ENCODE measurements around the gene ATP2B2.

The ATP2B2 gene

GRCh38 chr3:10474275-10474646 is 31.1 kb downstream of the ATP2B2 start:
- TF ChIP-seq CTCF (IDR thresholded peaks at IDR 0.05; ENCODE audit: low read depth, low read length, missing control alignments), result no peak
- no peak for DNase-seq (ENCODE audit: low read depth)
- H3K4me3 ChIP-seq (ENCODE audit: low read depth, low read length), result no peak overlapping the region

GRCh38 chr3:10473581-10474274 is 31.7 kb downstream of the ATP2B2 start:
- no peak for TF ChIP-seq CTCF (IDR thresholded peaks at IDR 0.05; ENCODE audit: low read depth, low read length, missing control alignments)
- no peak for DNase-seq (ENCODE audit: low read depth)
- no peak overlapping the region for H3K4me3 ChIP-seq (ENCODE audit: low read depth, low read length)

DNA sequence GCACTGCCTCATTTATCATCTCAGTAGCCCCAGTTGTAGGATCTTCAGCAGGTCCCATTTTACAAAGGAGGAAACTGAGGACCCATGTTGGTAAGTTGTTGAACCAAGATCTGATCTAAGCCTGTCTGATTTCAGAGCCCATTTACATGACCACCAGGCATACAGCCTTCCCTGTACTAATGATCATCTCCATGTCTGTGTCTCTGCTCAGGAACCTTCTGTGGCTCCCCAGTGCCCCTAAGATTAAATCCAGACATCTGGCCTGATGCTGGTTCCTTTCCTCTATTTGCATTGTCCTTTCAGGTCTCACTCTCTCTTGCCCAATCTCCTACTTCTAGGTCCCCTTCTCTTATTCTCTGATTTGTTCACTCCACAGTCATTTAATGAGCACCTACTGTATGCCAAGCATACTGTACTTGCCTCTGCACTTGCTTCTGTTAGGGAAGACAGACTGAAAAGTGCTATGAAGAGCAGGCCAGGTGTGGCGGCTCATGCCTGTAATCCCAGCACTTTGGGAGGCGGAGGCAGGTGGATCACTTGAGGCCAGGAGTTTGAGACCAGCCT is 32.4 kb downstream of the ATP2B2 start:
- no peak overlapping the region for H3K4me3 ChIP-seq (ENCODE audit: low read depth, low read length)
- no peak for TF ChIP-seq CTCF (IDR thresholded peaks at IDR 0.05; ENCODE audit: low read depth, low read length, missing control alignments)
- DNase-seq (ENCODE audit: low read depth), result no peak

DNA sequence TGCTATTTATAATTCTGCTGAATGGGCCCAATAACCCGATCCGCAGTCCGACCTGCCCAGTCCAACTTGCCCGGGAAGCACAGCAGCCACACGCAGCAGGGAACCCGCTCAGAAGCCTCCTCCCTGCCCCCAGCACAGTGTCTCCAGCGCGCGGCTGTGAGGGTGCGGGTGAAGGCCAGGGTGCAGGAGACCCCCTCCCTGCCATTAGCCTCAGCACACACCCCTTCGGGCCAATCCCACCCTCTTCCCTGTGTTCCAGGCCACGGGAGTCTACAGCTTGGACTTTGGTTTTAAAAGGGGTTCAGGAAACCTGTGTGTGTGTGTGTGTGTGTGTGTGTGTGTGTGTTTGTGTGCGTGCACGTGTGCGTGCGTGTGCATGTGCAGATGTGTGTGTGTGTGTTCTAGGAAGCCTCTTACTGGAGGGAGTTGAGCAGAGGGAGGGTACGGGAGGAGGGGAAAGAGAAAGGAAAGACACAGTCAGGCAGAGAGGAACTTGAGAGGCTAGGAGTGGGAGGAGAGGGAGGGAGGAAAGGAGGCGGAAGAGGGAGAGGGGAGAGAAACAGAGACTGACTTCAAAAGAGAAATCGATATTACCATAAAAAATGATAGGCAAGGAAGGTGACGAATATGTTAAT is 34.2 kb downstream of the ATP2B2 start:
- H3K4me3 ChIP-seq (ENCODE audit: low read depth, low read length), result no peak overlapping the region
- TF ChIP-seq CTCF (IDR thresholded peaks at IDR 0.05; ENCODE audit: low read depth, low read length, missing control alignments), result no peak
- no peak for DNase-seq (ENCODE audit: low read depth)

GRCh38 chr3:10470120-10471053 is 35.0 kb downstream of the ATP2B2 start:
- no peak overlapping the region for H3K4me3 ChIP-seq (ENCODE audit: low read depth, low read length)
- no peak for TF ChIP-seq CTCF (IDR thresholded peaks at IDR 0.05; ENCODE audit: low read depth, low read length, missing control alignments)
- no peak for DNase-seq (ENCODE audit: low read depth)

GRCh38 chr3:10469441-10470119 is 35.8 kb downstream of the ATP2B2 start:
- no peak overlapping the region for H3K4me3 ChIP-seq (ENCODE audit: low read depth, low read length)
- TF ChIP-seq CTCF (IDR thresholded peaks at IDR 0.05; ENCODE audit: low read depth, low read length, missing control alignments), result no peak
- no peak for DNase-seq (ENCODE audit: low read depth)
